GM18508 (cell line): ENCODE data around the gene LDLRAD4.

Source experiments
- ATAC-seq: cut with Tn5 transposase; IDR thresholded peaks from one replicate; pipeline ENCODE4 v1.9.1; 2021; ENCODE audit warnings: moderate number of reproducible peaks; ENCODE audit not compliant: insufficient read depth, unreplicated experiment

LDLRAD4 gene

DNA sequence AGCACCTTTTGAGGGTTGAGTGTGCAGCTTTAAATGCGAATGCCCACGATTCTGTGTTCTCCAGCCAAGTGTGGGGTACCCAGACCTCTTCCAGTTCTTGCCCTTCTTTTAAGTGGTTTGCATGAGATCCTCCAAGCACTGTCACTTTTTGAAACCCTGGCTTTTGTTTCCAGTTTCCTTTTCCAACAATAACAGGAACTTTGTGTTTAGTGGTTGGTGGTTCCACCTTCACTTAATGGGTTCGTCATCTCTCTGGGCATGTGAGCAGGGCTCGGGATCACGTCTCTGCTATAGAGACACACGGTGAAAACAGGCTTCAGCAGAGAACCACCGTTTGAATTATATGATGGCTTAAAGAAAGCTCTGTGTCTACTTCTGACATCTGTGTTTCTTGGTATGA, 197.6 kb downstream of the LDLRAD4 start:
- ATAC-seq, result no peak

DNA sequence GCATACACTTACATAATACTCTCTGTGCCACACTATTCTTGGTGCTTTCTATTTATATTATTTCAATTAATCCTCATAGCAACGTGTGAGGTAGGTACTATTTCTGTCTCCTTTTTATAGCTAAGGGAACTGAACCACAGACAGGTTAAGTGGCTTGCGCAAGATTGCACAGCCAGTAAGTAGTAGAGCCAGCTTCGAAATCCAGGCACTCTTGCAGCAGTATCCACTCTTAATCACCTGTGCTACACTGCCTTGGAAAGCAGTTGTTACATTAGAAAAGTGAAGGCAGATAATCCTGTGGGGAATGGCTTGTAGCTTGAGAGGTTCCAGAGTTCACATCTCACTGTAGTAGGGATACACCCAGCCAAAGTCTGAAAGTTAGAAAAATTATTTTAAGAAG, 198.3 kb downstream of the LDLRAD4 start:
- no peak for ATAC-seq

DNA sequence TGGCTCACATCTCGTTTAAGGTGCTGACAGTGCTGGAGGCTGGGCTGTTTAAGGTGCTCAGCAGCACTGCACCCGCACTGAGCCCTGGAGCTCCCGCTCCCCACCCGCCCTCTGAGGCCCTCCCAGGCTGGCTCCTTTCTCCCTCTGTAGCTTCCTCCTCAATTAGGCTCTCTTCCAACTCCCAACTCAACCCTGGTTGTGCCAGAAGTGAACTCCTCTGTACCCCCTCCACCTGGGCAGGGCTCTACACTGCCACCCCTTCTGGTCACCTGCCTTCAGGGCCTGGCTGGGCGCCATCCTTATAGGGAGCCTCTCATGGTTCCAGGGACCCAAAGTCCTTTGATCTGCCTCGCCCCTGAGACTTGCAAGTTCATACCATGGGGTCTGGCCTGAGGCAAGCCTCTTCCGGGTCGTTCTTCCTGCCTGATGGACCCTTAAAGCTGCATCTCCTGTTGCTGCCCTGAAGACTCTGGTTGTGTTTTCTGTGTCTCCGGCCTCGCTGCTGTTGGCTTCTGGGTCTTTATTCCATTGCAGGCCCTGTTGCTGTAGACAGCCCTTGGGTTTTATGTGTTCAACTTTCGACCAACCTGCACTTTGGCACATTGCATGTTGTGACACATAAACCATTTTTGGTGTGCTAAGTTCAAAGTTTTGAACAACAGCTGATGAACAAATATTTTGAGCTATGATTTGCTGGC, 199.6 kb downstream of the LDLRAD4 start:
- no peak for ATAC-seq

DNA sequence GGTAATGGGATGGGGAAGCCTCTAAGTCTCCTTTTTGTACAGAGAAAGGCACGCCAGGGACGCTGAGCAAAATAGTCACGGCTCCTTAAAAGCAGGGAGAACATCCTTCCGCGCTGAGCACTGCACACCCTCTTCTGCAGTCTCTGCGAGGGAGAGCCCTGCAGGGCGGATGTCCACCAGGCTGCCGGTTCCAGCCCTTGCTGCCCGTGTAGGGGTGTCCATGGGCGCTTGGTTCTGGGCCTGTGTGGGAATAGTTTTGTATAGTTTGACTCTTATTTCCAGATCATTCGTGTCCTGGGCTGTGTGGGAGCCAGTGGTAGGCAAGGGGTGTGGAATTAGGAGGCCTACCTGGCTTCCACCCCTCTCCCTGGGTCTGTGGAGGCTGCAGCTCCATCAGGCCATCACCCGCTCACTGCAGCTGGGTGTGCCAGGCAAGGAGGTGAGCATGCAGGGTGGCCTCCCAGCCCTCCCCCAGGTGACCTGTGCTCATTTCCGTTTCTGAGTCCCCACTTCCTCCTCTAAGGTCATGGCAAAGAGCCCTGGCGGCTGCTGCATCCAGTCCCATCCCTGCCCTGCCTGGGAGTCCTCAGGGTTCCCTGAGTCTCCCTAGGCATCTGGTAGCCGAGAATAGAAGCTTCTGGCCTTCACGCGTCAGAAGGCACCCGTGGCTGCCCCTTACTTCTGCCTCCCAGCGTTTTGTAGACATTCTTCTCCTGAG, 202.6 kb downstream of the LDLRAD4 start:
- ATAC-seq, result no peak

DNA sequence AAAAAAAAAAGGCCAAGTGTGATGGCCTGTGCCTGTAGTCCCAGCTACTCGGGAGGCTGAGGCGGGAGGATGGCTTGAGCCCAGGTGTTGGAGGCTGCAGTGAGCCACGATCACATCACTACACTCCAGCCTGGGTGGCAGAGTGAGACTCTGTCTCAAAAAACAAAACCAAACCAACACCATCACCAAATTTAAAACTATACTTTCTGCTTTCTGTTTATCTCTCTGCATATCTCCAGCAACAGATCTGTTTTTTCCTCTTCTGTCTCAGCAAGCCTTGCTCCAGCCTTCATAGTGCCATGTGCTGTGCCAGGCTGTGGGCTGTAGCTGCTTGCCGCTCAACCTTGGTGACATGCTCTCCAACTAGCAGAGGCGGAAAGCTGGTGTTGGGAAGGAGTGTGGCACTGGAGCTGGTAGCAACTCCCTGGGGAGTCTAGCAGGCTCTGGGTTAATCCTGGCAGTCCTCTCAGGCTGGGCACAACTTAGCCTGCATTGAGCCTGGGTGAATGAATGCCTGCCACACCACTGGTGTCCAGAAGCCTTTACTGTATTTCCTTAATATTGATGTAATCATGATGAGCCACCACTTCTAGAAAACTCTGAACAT, 204.1 kb downstream of the LDLRAD4 start:
- no peak for ATAC-seq

DNA sequence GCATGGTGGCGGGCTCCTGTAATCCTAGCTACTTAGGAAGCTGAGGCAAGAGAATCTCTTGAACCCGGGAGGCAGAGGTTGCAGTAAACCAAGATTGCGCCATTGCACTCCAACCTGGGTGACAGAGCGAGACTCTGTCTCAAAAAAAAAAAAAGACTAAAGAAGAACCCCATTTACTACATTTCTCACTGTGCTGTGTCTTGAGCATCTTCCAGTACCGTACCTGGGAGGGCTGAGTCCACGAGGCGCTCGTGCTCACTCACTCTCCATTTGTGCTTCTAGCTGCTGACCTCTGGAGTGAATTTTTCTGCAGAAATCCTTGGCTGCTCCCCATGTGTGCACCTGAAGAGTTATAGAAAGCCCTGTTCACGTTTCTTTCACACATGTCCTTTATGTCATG, 204.8 kb downstream of the LDLRAD4 start:
- no peak for ATAC-seq

DNA sequence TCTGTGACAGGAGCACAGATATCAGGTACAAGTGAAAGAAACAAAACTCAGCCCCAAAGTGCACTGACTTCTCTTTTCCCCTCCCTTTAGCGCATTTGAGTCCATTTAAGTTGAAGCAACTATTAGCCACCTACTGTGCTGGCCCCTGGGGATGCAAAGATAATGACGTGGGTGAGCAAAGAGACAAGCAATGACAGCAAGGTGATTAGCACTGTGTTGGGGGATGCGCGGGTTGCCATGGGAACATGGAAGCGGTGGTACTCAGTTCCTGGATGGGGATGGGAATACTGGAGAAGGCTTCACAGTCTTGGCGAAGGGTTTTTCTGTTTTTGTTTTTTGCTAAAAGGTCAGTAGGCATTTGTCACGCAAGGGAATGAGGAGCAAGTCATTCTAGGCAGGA, 205.8 kb downstream of the LDLRAD4 start:
- ATAC-seq, result no peak

DNA sequence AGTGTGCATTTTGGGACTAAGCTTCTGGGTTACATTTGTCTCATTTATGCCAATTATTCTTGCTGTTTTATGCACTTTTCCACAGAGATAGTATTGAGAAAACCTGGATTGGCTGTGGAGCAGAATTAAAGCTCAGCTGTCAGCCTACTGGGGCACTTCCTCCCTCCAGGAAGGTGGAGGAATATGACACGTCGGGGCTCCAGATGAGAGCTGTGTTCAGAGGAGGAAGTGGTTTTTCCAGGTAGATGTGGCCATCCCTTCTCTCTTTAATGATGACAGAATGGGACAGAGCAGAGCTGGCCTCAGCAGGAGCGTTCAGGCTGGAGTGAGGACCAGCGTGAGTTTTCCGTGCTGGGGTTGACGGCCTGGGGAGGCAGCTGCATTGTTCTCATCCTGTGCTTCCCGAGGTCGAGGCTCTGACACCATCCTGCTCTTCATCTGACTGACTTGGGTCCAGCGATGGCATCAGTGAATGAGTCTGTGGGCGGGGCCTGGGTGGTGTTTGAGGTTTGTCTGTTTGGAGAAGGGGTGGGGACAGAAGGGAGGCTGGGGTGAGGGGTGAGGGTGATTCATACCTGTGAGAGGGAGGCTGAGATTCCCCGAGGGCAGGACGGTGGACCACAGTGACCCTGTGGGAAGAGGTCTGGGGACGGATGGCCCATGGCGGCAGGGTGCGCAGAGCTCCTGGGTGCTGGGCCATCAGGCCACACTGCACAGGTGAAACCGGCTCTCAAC, 207.0 kb downstream of the LDLRAD4 start:
- ATAC-seq, result no peak

DNA sequence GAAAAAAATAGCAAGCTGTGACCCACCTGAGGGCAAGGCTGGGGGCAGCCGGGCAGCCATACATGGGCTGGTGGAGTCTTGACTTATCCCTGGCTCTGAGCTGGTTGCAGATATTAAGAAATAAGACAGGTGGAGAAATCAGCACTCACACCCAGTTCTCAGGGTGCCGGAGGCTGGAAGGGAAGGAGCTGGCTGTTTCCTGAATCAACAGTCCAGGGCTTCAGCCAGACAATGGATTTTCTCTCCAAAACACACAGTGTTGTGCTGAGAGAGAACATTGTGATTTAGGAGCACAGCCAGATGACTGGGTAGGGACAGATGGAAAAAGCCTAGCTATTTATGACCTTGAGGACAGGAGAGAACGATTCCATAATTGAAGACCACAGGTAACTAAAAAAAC, 208.8 kb downstream of the LDLRAD4 start:
- ATAC-seq, result no peak

DNA sequence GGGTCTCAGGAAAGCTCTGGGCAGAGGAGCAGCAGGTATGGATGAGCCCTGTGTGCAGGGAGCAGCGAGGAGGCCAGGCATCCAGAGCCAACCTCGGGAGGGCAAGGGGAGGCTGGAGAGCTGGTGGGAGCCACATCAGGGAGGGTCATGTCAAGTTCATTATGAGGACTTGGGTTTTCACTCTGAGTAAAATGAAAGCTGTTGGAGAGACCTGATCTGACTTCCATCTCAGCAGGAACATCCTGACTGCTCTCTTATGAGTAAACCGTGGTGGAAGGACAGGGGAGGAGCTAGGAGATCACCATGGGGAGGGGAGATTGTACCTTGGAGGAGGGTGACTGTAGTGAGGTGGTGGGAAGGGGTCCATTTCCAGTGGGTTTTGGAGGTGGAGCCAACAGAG, 209.8 kb downstream of the LDLRAD4 start:
- no peak for ATAC-seq

DNA sequence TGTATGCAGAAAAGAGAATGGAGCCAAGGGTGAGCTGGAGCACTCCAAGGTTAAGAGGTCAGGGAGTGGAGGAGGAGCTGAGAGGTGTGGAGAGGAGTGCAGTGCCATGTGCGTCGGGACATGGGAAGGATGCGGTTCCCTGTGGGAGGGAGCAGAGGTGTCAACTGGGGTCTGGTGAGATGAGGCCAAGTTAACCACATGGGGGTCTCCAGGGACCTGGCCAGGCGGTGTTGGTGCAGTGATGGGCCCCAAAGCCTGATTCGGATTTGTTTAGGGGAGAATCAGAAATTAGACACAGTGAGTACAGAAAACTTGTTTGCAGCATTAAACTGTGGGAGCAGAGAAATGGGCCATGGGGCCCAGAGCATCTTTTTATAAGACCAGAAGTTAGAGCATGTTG, 210.5 kb downstream of the LDLRAD4 start:
- no peak for ATAC-seq

DNA sequence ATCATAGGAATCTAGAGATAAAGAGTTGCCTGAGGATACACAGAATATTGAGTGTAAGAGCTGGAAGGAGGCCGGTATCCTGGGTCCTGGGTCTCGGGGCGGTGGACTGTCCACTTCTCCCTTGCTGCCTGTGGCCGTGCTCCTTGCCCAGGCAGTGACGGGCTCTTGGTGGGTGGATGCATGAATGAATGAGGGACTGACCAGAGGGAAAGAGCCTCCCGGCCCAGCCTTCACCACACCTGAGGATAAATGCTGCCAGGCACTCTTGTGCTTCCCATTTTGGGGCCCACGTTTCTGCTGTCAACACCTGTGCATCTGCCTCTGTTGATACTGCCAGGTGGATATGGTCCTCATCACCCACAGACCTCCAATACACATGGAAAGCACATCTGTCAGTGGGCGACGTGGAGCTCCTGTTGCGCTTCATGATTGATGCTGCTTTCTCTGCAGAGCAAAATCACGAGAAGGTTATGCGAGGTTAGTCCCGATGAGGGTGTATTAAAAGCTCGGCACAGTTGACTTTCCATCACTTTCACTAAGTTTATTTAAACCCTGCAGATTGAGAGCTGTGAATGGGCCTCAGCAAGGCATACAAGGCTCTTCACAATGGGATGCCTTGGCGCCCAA, 211.4 kb downstream of the LDLRAD4 start:
- no peak for ATAC-seq

DNA sequence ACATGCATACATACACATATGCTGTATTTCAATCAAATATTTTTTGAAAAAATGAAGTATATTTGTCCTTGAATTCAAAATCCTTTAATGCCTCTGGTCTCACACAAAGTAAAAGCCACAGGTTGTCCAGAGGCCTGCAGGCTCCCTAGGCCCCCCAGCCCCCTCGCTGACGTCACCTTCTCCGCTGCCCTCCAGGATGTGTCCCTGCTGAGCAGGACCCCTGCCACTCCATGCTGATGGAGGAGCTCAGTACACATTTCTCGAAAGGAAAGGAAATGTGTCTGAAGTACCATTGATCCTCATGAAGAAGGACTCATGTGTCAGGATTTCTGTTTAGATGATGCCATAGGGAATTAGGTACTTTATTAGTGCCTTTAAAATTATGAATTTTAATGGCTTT, 212.1 kb downstream of the LDLRAD4 start:
- no peak for ATAC-seq

DNA sequence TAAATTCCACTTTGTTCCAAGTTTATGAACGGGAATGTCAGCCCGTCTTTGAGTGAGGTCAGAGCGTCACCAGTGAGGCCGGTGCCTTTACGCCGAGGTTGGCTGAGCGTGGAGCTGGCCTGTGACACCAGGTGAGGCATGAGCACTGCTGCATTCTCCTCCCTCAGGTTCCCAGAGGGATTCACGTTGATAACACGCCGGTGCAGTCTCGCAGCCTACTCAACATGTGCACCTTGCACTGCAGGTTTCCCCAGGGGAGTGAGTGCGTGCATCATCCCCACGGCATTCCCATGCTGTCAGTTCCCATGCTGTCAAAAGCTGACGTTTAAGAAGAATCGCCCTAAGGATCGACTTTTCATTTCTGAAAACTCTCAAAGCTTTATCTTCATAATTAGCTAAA, 213.3 kb downstream of the LDLRAD4 start:
- ATAC-seq, result no peak

DNA sequence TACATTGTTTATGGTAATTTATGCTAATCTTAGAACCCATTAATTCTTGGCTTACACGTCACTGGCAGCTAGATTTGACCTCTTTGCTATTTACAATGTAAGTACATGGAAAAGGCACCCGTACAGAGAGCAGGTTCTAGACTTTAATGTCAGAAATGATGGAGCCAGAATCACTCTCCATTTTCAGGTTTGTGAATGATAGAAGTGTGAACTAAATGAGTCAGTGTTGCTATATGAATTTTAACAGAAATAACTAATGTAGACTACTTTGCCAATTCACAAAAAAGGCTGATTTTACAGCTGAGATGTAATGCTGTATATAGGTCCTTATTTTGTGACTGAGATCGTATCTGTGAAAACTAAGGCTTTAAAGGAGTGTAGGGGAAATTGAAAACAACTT, 214.6 kb downstream of the LDLRAD4 start:
- ATAC-seq, result no peak

DNA sequence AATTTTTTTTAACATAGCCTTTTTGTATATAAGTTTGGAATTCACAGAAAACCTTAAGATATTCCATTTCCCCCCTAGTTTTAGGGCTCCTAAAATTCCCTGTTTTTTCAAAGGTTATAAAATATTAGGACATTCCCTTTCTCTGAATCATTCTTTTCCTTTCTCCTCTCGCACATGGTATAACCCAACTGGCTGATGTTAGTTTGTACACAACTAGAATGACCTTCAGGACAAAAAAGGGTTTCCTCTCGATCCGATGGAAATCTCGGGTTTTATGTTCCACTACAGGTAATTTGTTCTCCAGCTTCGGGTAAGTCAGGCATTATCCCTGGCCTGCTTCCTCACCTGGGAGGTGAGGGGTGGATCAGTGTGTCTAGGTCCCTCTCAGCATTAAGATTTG, 215.1 kb downstream of the LDLRAD4 start:
- ATAC-seq, result no peak

DNA sequence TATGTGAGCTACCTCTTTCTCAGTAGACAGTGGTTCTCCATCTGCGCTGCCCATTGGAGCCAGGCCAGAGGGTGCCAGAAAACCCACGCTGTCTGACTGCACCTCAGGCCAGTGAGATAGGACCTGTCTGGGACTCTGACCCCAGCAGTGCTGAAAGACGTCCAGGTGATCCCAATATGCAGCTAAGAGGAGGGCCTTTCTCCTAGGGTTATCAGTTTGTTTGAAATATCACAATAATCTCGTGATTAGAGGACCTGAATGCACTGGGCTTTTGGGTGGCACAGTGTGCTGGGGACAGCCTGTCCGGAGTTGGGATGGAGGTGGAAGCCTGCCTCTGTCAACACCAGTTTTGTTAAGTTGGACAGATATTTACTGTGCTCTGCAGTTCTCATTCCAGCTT, 216.3 kb downstream of the LDLRAD4 start:
- no peak for ATAC-seq

DNA sequence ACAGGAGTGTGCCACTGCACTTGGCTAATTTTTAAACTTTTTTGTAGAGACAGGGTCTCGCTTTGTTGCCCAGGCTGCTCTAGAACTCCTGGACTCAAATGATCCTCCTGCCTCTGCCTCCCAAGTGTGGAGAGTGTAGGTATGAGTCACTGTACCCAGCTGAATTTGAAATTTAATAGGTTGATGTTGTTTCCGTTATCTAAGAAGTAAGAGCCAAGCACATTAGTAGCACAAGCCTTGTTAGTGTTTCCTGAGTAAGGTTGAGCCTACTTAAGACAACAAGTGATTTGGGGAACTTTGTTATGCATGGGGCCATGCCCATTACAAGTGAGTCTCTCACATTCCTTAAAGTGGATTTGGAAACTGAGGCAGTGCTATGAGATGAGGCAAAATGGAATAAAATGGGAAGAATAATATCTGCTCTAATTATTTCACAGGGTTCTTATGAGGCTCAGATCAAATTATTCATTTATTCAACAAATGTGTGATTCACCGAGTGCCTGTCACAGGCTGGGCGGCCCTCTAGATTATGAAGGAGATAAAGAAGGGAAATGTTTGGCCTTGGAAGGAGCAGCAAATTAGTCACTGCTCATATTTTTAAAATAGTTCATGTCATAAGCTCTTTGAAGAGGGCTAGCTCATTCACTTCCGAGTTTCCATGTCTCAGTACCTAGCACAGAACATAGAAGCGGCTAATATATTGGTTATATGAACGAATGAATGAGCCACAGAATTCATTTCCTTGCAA, 217.2 kb downstream of the LDLRAD4 start:
- no peak for ATAC-seq

DNA sequence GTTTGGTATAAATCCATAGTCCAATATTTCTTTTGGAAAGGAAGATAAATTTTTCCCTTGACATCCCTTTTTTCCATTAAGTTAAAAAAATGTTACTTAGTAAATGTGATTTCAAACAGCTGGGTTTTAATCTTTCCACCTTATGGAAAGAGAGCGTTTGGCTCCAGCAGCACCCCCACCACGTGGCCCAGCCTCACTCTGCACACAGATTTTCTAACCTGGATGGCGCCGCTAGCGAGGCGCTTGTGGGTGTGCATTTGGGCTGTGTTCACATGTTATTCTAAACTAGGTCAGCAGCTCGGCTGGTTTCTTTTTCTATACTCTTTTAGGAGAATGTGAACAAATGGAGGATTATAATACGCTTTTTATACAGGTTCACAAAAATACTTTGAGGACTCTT, 218.0 kb downstream of the LDLRAD4 start:
- ATAC-seq, result no peak

DNA sequence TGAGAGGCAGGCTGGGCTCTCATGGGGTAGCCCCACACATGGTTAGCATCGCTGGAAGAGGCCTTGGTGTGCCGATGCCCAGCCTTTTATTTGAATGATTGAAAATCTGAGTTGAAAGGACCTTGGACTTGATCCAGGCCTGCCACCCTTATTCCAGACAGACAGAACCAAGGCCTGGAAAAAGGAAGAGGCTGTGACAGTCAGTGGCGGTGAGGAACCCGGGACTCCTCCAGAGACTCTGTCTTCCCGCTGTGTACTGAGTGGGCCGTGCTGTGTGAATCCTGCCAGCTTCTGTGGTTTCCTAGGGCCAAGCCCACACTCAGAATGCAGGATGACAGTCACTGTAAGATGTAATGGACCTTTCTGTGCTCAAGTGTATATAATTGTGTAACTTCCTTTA, 218.5 kb downstream of the LDLRAD4 start:
- ATAC-seq, result no peak
